SK-N-SH treated with all-trans-retinoic acid at 6 μM for 48 hours (cell line): ENCODE measurements around the gene INTS14.

Experiments
- ATAC-seq: fragments of 200-7000 bp; cut with Tn5 transposase; 3 replicates; pipeline ENCODE4 v1.9.1; 2020; ENCODE audit warnings: mild to moderate bottlenecking, moderate library complexity
- ARNTL ChIP-seq: fragments of 450-650 bp; formaldehyde crosslinking; IDR thresholded peaks from 2 replicates; pipeline ENCODE4 v1.5.0; 2020; ENCODE audit warnings: low read depth, mild to moderate bottlenecking, moderate library complexity, borderline replicate concordance
- BACH2 ChIP-seq: fragments of 250-450 bp; sonication (Bioruptor Pico); IDR thresholded peaks from 2 replicates; pipeline ENCODE4 v1.9.0; 2021; ENCODE audit warnings: mild to moderate bottlenecking, borderline replicate concordance
- CSDC2 ChIP-seq: fragments of 250-450 bp; sonication (Bioruptor Pico); IDR thresholded peaks from 2 replicates; pipeline ENCODE4 v1.5.0; 2020; ENCODE audit warnings: mild to moderate bottlenecking, moderate library complexity
- GLIS3 ChIP-seq: fragments of 250-450 bp; sonication (Bioruptor Pico); IDR thresholded peaks from 2 replicates; pipeline ENCODE4 v1.5.0; 2020; ENCODE audit warnings: mild to moderate bottlenecking, moderate library complexity
- ISL1 ChIP-seq: fragments of 250-450 bp; sonication (Bioruptor Pico); IDR thresholded peaks from 2 replicates; pipeline ENCODE4 v2.1.2; 2022; ENCODE audit warnings: mild to moderate bottlenecking, moderate library complexity
- RARB ChIP-seq: fragments of 250-450 bp; sonication (Bioruptor Pico); IDR thresholded peaks from 2 replicates; pipeline ENCODE4 v1.8.0; 2021; ENCODE audit warnings: mild to moderate bottlenecking, moderate library complexity
- SNAI2 ChIP-seq: fragments of 250-450 bp; sonication (Bioruptor Pico); IDR thresholded peaks from 2 replicates; pipeline ENCODE4 v1.5.0; 2020; ENCODE audit warnings: mild to moderate bottlenecking, moderate library complexity
- TCF4 ChIP-seq: fragments of 250-450 bp; sonication (Bioruptor Pico); IDR thresholded peaks from 2 replicates; pipeline ENCODE4 v1.8.0; 2021; ENCODE audit warnings: mild to moderate bottlenecking, moderate library complexity, borderline replicate concordance
- TOX ChIP-seq: fragments of 250-450 bp; sonication (Bioruptor Pico); IDR thresholded peaks from 2 replicates; pipeline ENCODE4 v1.8.0; 2021; ENCODE audit warnings: mild to moderate bottlenecking, moderate library complexity, borderline replicate concordance
- ZC3H10 ChIP-seq: fragments of 250-450 bp; sonication (Bioruptor Pico); IDR thresholded peaks from 2 replicates; pipeline ENCODE4 v1.5.1; 2021; ENCODE audit warnings: mild to moderate bottlenecking, moderate library complexity
- ZFP3 ChIP-seq: fragments of 250-450 bp; sonication (Bioruptor Pico); IDR thresholded peaks from 2 replicates; pipeline ENCODE4 v1.5.0; 2020; ENCODE audit warnings: mild to moderate bottlenecking, moderate library complexity
- ZFP30 ChIP-seq: fragments of 450-650 bp; formaldehyde crosslinking; IDR thresholded peaks from 2 replicates; pipeline ENCODE4 v1.5.0; 2022; ENCODE audit warnings: mild to moderate bottlenecking, moderate library complexity
- ZNF565 ChIP-seq: fragments of 450-650 bp; formaldehyde crosslinking; conservative IDR thresholded peaks from 2 replicates; pipeline ENCODE4 v1.5.0; 2020; ENCODE audit warnings: low read depth, mild to moderate bottlenecking, moderate library complexity
- ZNF70 ChIP-seq: fragments of 450-650 bp; formaldehyde crosslinking; IDR thresholded peaks from 2 replicates; pipeline ENCODE4 v1.5.0; 2020; ENCODE audit warnings: mild to moderate bottlenecking, moderate library complexity
- ZNF8 ChIP-seq: fragments of 450-650 bp; formaldehyde crosslinking; IDR thresholded peaks from 2 replicates; pipeline ENCODE4 v1.5.0; 2020; ENCODE audit warnings: mild to moderate bottlenecking, moderate library complexity
- TF ChIP-seq, protein P1 (sequence below): fragments of 250-450 bp; sonication (Bioruptor Pico); IDR thresholded peaks from 2 replicates; pipeline ENCODE4 v1.8.0; 2020; ENCODE audit warnings: mild to moderate bottlenecking, moderate library complexity, borderline replicate concordance
- TF ChIP-seq, protein P2 (sequence below): fragments of 250-450 bp; sonication (Bioruptor Pico); IDR thresholded peaks from 2 replicates; pipeline ENCODE4 v1.5.0; 2020; ENCODE audit warnings: mild to moderate bottlenecking, moderate library complexity
- TF ChIP-seq, protein P3 (sequence below): fragments of 250-450 bp; sonication (Bioruptor Pico); IDR thresholded peaks from 2 replicates; pipeline ENCODE4 v1.5.1; 2021; ENCODE audit warnings: mild to moderate bottlenecking, moderate library complexity
- TF ChIP-seq, protein P4 (sequence below): fragments of 250-450 bp; sonication (Bioruptor Pico); IDR thresholded peaks from 2 replicates; pipeline ENCODE4 v1.5.1; 2020; ENCODE audit warnings: low read depth, mild to moderate bottlenecking, moderate library complexity
- TF ChIP-seq, protein P5 (sequence below): fragments of 250-450 bp; sonication (Bioruptor Pico); IDR thresholded peaks from 2 replicates; pipeline ENCODE4 v1.8.0; 2021; ENCODE audit warnings: low read depth, mild to moderate bottlenecking, moderate library complexity, borderline replicate concordance

Gene INTS14

DNA sequence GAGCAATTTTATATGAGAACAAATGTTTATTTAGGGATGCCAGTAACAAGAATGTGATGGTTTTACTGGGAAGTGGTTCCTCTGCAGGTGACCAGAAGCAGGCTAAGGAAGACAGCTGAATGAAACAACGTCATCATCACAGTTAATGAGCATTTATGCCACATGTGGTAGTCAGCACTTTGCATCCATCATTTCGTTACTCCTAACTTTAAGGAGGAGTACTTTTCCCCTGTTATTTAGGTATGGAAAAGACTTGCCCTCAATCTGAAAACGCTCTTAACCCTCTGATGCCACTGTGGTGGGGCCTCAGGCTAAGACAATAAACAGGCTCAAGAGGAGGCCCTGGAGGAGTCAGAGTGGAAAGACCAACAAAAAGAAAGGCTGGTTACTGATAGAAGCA lies 31.2 kb downstream of the INTS14 start:
- ATAC-seq: no peak; the same call in 2 of the 3 replicates
- TF ChIP-seq, protein P1, sequence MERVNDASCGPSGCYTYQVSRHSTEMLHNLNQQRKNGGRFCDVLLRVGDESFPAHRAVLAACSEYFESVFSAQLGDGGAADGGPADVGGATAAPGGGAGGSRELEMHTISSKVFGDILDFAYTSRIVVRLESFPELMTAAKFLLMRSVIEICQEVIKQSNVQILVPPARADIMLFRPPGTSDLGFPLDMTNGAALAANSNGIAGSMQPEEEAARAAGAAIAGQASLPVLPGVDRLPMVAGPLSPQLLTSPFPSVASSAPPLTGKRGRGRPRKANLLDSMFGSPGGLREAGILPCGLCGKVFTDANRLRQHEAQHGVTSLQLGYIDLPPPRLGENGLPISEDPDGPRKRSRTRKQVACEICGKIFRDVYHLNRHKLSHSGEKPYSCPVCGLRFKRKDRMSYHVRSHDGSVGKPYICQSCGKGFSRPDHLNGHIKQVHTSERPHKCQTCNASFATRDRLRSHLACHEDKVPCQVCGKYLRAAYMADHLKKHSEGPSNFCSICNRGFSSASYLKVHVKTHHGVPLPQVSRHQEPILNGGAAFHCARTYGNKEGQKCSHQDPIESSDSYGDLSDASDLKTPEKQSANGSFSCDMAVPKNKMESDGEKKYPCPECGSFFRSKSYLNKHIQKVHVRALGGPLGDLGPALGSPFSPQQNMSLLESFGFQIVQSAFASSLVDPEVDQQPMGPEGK (CRISPR knock-in tag): no peak
- TF ChIP-seq CSDC2 (CRISPR knock-in tag) (no peak), ISL1 (no peak), ZNF70 (no peak), ZNF8 (no peak), ZFP3 (CRISPR knock-in tag) (no peak), ZFP30 (CRISPR knock-in tag) (no peak), ZNF565 (CRISPR knock-in tag) (no peak), BACH2 (CRISPR knock-in tag) (no peak), ZC3H10 (CRISPR knock-in tag) (no peak), TCF4 (CRISPR knock-in tag) (no peak), RARB (no peak), SNAI2 (no peak), GLIS3 (CRISPR knock-in tag) (no peak), ARNTL (CRISPR knock-in tag) (no peak), TOX (no peak)
- TF ChIP-seq, protein P2, sequence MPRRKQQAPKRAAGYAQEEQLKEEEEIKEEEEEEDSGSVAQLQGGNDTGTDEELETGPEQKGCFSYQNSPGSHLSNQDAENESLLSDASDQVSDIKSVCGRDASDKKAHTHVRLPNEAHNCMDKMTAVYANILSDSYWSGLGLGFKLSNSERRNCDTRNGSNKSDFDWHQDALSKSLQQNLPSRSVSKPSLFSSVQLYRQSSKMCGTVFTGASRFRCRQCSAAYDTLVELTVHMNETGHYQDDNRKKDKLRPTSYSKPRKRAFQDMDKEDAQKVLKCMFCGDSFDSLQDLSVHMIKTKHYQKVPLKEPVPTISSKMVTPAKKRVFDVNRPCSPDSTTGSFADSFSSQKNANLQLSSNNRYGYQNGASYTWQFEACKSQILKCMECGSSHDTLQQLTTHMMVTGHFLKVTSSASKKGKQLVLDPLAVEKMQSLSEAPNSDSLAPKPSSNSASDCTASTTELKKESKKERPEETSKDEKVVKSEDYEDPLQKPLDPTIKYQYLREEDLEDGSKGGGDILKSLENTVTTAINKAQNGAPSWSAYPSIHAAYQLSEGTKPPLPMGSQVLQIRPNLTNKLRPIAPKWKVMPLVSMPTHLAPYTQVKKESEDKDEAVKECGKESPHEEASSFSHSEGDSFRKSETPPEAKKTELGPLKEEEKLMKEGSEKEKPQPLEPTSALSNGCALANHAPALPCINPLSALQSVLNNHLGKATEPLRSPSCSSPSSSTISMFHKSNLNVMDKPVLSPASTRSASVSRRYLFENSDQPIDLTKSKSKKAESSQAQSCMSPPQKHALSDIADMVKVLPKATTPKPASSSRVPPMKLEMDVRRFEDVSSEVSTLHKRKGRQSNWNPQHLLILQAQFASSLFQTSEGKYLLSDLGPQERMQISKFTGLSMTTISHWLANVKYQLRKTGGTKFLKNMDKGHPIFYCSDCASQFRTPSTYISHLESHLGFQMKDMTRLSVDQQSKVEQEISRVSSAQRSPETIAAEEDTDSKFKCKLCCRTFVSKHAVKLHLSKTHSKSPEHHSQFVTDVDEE (CRISPR knock-in tag): no peak
- TF ChIP-seq, protein P3, sequence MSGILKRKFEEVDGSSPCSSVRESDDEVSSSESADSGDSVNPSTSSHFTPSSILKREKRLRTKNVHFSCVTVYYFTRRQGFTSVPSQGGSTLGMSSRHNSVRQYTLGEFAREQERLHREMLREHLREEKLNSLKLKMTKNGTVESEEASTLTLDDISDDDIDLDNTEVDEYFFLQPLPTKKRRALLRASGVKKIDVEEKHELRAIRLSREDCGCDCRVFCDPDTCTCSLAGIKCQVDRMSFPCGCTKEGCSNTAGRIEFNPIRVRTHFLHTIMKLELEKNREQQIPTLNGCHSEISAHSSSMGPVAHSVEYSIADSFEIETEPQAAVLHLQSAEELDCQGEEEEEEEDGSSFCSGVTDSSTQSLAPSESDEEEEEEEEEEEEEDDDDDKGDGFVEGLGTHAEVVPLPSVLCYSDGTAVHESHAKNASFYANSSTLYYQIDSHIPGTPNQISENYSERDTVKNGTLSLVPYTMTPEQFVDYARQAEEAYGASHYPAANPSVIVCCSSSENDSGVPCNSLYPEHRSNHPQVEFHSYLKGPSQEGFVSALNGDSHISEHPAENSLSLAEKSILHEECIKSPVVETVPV (CRISPR knock-in tag): no peak
- TF ChIP-seq, protein P4, sequence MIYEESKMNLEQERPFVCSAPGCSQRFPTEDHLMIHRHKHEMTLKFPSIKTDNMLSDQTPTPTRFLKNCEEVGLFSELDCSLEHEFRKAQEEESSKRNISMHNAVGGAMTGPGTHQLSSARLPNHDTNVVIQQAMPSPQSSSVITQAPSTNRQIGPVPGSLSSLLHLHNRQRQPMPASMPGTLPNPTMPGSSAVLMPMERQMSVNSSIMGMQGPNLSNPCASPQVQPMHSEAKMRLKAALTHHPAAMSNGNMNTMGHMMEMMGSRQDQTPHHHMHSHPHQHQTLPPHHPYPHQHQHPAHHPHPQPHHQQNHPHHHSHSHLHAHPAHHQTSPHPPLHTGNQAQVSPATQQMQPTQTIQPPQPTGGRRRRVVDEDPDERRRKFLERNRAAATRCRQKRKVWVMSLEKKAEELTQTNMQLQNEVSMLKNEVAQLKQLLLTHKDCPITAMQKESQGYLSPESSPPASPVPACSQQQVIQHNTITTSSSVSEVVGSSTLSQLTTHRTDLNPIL (CRISPR knock-in tag): no peak

DNA sequence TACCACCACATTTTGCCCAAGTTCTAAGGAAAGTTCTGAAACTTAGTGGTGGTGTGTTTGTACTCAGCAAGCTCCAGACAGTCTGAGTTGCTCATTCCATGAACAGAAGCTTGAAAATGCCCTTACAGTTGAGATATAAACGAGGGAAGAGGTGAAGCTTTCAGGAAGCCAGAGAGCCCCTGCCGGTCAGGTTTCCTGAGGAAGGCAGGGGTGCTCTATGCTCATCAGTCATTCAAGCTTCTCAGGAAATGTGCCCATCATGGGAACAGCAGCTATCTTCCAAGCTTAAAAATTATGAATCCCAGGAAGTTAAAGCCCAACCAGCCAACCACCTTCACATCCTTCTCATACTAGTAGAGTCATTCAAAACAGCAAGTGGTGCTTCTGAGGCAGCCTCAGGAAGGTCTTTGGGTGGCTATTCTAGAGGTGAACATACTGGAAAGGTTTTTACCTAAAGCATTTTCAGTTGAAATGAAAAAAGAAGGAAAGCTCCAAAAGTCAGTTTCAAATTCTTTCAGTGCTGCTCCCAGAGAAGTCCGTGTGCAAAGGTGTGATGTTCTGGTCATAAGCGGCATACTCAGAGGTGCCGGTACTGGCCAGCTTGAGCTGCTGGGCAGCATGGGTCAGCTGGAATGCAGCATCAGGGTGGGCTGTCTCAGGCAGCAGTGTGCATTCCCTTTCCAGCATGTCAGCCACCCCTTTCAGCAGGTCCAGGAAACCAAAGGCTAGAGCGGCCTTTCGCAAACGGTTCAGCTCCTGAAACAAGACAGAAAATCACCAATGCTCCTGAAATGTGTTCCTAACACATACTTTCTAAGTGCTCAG lies 31.8 kb downstream of the INTS14 start:
- TF ChIP-seq, protein P5, sequence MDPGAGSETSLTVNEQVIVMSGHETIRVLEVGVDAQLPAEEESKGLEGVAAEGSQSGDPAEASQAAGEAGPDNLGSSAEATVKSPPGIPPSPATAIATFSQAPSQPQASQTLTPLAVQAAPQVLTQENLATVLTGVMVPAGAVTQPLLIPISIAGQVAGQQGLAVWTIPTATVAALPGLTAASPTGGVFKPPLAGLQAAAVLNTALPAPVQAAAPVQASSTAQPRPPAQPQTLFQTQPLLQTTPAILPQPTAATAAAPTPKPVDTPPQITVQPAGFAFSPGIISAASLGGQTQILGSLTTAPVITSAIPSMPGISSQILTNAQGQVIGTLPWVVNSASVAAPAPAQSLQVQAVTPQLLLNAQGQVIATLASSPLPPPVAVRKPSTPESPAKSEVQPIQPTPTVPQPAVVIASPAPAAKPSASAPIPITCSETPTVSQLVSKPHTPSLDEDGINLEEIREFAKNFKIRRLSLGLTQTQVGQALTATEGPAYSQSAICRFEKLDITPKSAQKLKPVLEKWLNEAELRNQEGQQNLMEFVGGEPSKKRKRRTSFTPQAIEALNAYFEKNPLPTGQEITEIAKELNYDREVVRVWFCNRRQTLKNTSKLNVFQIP (CRISPR knock-in tag): no peak
- TF ChIP-seq ZNF565 (CRISPR knock-in tag) (no peak), ZFP3 (CRISPR knock-in tag) (no peak), ZFP30 (CRISPR knock-in tag) (no peak)
- TF ChIP-seq, protein P3 (CRISPR knock-in tag): no peak
- TF ChIP-seq, protein P1 (CRISPR knock-in tag): no peak
- no peak for ATAC-seq
